KMS-11 (cell line): ENCODE results near the gene MYO15B.

Experiments
- H2AFZ ChIP-seq: fragments of 200-600 bp; sonication (generic); 2 replicates; pipeline ENCODE4 v1.6.1; 2016; ENCODE audit warnings: antibody characterized with exemption, mixed run types, low read depth
- H3K27ac ChIP-seq: fragments of 200-600 bp; sonication (generic); 2 replicates; pipeline ENCODE4 v1.6.1; 2016; ENCODE audit warnings: mild to moderate bottlenecking, mixed run types
- H3K27me3 ChIP-seq: fragments of 200-600 bp; sonication (generic); 2 replicates; pipeline ENCODE4 v1.6.1; 2017; ENCODE audit warnings: mild to moderate bottlenecking, low read depth, mixed run types, moderate library complexity; ENCODE audit not compliant: insufficient read depth
- H3K36me3 ChIP-seq: fragments of 200-600 bp; sonication (generic); 2 replicates; pipeline ENCODE4 v1.6.1; 2017; ENCODE audit warnings: mild to moderate bottlenecking, mixed run types; ENCODE audit not compliant: insufficient read depth
- H3K4me1 ChIP-seq: fragments of 200-600 bp; sonication (generic); 2 replicates; pipeline ENCODE4 v1.6.1; 2016; ENCODE audit warnings: mild to moderate bottlenecking, low read depth, mixed run types; ENCODE audit not compliant: poor library complexity, severe bottlenecking
- H3K4me2 ChIP-seq: fragments of 200-600 bp; sonication (generic); 2 replicates; pipeline ENCODE4 v1.7.0; 2016; ENCODE audit warnings: mild to moderate bottlenecking, mixed run types
- H3K4me3 ChIP-seq: fragments of 200-600 bp; sonication (generic); IDR thresholded peaks from 2 replicates; pipeline ENCODE4 v1.6.1; 2017; ENCODE audit warnings: low read depth, low read length, mixed read lengths; ENCODE audit not compliant: insufficient read depth
- H3K79me2 ChIP-seq: fragments of 200-600 bp; sonication (generic); 2 replicates; pipeline ENCODE4 v1.6.1; 2016; ENCODE audit warnings: low read depth, mixed run types; ENCODE audit not compliant: insufficient read depth
- H3K9ac ChIP-seq: fragments of 200-600 bp; sonication (generic); 2 replicates; pipeline ENCODE4 v1.6.1; 2016; ENCODE audit warnings: mild to moderate bottlenecking, mixed run types
- H4K20me1 ChIP-seq: fragments of 200-600 bp; sonication (generic); 2 replicates; pipeline ENCODE4 v1.6.1; 2016; ENCODE audit warnings: mild to moderate bottlenecking, mixed run types; ENCODE audit not compliant: insufficient read depth
- CTCF ChIP-seq: fragments of 200-600 bp; sonication (generic); conservative IDR thresholded peaks from 2 replicates; pipeline ENCODE4 v1.6.1; 2017; ENCODE audit warnings: low read depth, mild to moderate bottlenecking, antibody characterized with exemption, low read length, moderate library complexity, mixed read lengths

Gene MYO15B

GRCh38 chr17:75639771-75640555 lies 52.4 kb downstream of the MYO15B start:
- Histone ChIP-seq H3K36me3 (no peaks in the 10 kb centered on the region), H4K20me1 (no peaks in the 10 kb centered on the region), H3K27ac (no peak overlapping the region), H2AFZ (no peak overlapping the region), H3K4me1 (no peaks in the 10 kb centered on the region), H3K79me2 (no peaks in the 10 kb centered on the region), H3K4me2 (no peak overlapping the region), H3K27me3 (no peaks in the 10 kb centered on the region), H3K4me3 (no peak overlapping the region), H3K9ac (no peak overlapping the region)
- no peak for TF ChIP-seq CTCF

- Histone ChIP-seq H3K27me3 (no peaks in the 10 kb centered on the region), H3K36me3 (no peaks in the 10 kb centered on the region), H3K79me2 (no peaks in the 10 kb centered on the region), H3K9ac (no peak overlapping the region), H3K4me3 (no peak overlapping the region), H2AFZ (no peak overlapping the region), H3K4me1 (no peaks in the 10 kb centered on the region), H3K27ac (no peak overlapping the region), H3K4me2 (no peak overlapping the region), H4K20me1 (no peaks in the 10 kb centered on the region)
- no peak for TF ChIP-seq CTCF
These were observed 53.0 kb downstream of the MYO15B start for GRCh38 chr17:75640556-75641119.

GRCh38 chr17:75641343-75641742 lies 53.7 kb downstream of the MYO15B start:
- H3K9ac ChIP-seq = no peak overlapping the region
- H3K27me3 ChIP-seq = no peaks in the 10 kb centered on the region
- no peaks in the 10 kb centered on the region for H3K79me2 ChIP-seq
- no peak overlapping the region for H2AFZ ChIP-seq
- H3K27ac ChIP-seq = no peak overlapping the region
- H3K4me2 ChIP-seq = no peak overlapping the region
- TF ChIP-seq CTCF = no peak
- no peaks in the 10 kb centered on the region for H4K20me1 ChIP-seq
- H3K4me3 ChIP-seq = no peak overlapping the region
- no peaks in the 10 kb centered on the region for H3K4me1 ChIP-seq
- no peaks in the 10 kb centered on the region for H3K36me3 ChIP-seq

GRCh38 chr17:75642182-75642783 lies 54.7 kb downstream of the MYO15B start:
- H3K4me1 ChIP-seq = no peaks in the 10 kb centered on the region
- H4K20me1 ChIP-seq = no peaks in the 10 kb centered on the region
- no peak overlapping the region for H3K27ac ChIP-seq
- no peaks in the 10 kb centered on the region for H3K36me3 ChIP-seq
- H3K79me2 ChIP-seq = no peaks in the 10 kb centered on the region
- H3K27me3 ChIP-seq = no peaks in the 10 kb centered on the region
- H3K4me2 ChIP-seq = no peak overlapping the region
- no peak overlapping the region for H2AFZ ChIP-seq
- no peak for TF ChIP-seq CTCF
- H3K9ac ChIP-seq = no peak overlapping the region
- no peak overlapping the region for H3K4me3 ChIP-seq
